Mesangial cell (primary cell): ENCODE results near the gene XRCC6. TPM values are rescaled to one million over a fixed set of nuclear protein-coding genes. Genes with fewer than 3 reads are reported as not detected.

Source experiments
- total RNA-seq: library from RNA; depleted of rRNA; stranded (reverse); fragments of >200 nt; gene quantifications from 2 replicates; pipeline ENCODE4 v1.2.3, GENCODE V29; 2015

Gene XRCC6
- total RNA-seq = 166 and 331 TPM in 2 replicates

DNA sequence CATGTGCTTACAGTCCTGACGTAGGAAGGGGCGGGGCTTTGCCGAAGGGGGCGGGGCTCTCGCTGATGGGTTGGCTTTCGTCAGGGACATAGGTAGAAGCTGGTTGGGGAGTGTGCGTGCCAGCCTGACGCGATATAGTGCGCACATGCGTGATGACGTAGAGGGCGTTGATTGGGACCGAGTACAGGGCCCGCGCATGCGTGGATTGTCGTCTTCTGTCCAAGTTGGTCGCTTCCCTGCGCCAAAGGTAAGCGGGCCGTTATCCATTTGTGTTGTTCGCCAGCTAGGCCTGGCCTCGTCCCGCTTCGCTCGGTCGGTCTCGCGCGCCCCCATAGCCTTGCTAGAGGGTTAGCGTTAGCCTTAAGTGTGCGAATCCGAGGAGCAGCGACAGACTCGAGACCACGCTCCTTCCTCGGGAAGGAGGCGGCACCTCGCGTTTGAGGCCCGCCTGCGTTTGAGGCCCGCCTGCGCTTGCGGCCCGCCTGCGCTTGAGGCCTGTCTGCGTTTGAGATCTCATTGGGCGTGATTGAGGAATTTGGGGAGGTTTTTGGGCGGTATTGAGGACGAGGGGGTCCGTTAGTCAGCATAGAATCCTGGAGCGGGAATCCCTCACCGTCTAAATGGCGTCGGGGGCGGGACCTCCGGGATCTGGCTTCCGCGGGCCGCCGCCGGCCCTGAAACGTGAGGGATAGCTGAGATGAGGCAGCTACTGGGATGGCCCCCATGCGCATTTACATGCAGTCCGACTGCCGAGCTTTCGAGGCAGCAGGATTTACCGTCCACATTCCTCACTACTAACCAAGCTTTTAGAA is at the start of gene XRCC6:
Gene XRCC6, plus strand, starts transcription at position 197 of the 812 bp plus-strand sequence. CDS start 710 bp downstream, outside the sequence.

DNA sequence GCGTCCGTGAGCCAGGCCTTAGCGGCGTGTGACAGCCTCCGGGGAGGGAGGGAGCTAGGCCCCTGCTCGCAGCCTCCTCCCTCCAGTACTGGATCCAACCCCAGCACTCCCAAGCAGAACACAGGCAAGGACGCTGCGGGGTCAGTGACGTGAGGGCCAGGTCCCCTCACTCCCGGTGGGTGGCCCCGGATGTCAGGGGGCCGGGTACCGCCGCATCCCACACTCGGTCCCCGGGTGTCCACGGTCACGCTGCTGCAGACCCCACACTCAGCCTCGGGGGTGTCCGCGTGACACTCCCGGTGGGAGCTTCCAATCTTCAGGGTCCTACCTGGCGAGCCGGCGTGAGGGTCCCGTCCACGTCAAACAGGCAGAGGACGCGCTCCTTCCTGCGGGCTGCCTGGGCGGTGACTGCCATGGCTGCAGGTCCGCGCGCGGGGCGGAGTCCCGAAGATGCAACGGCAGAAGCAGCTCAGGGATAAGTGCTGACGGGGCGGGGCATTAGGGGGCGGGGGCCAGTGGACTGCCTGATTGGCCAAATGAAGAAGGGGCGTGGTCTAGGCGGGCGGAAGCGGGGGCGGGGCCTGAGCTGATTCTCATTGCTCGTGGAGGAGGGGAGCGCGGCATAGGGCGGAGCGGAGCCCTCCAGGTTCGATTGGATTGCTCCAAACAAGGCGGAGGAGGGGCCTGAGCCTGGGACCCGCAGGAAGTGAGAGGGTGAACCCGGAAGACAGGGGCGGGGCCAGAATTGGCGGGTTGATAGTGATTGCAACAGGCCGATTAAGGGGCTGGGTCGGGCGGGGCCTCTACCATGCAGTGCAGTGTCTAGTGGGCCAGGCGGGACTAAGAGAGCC is 31.5 kb upstream of the XRCC6 start, which contains the start of gene PMM1:
Gene PMM1, minus strand, starts transcription at position 450 of the 851 bp plus-strand sequence. Its CDS starts 35 bp downstream, at position 415.

GRCh38 chr22:41620589-41621098 is 451 bp upstream of the XRCC6 start, which contains the start of gene DESI1:
TSS of gene DESI1 (minus strand) at chr22:41621043. CDS start at chr22:41620839, 204 bp downstream.

GRCh38 chr22:41688365-41689211 is 67.5 kb downstream of the XRCC6 start, which contains the start of gene SNU13:
TSS of gene SNU13 (minus strand) at chr22:41688867. CDS start at chr22:41688796, 71 bp downstream.

GRCh38 chr22:41699264-41700107 is 78.4 kb downstream of the XRCC6 start, which contains the start of gene MEI1:
TSS of gene MEI1 (plus strand) at chr22:41699503. CDS start at chr22:41699539, 36 bp downstream.

Other genes with a start within 250 kb of the XRCC6 start
- 2.8 and 9.9 TPM in 2 replicates for gene TEF, start 239.4 kb upstream of the XRCC6 start, total RNA-seq
- 15.8 and 42.5 TPM in 2 replicates for gene TOB2, start 174.5 kb upstream of the XRCC6 start, total RNA-seq
- gene PHF5A, start 152.6 kb upstream of the XRCC6 start, total RNA-seq = 34.0 and 53.1 TPM in 2 replicates
- gene ACO2, start 152.2 kb upstream of the XRCC6 start, total RNA-seq = 83.4 and 107 TPM in 2 replicates
- 11.8 and 18.1 TPM in 2 replicates for gene POLR3H, start 76.8 kb upstream of the XRCC6 start, total RNA-seq
- 6.7 and 59.6 TPM in 2 replicates for gene CSDC2, start 60.3 kb upstream of the XRCC6 start, total RNA-seq
- gene PMM1, start 31.5 kb upstream of the XRCC6 start, total RNA-seq = 42.5 and 50.5 TPM in 2 replicates
- gene DESI1, start 252 bp upstream of the XRCC6 start, total RNA-seq = 30.7 and 46.4 TPM in 2 replicates
- 149 and 168 TPM in 2 replicates for gene SNU13, start 67.6 kb downstream of the XRCC6 start, total RNA-seq
- 0.13 and 1.1 TPM in 2 replicates for gene MEI1, start 78.2 kb downstream of the XRCC6 start, total RNA-seq
- 7.0 and 15.3 TPM in 2 replicates for gene CCDC134, start 179.4 kb downstream of the XRCC6 start, total RNA-seq
- gene SREBF2, start 211.8 kb downstream of the XRCC6 start, total RNA-seq = 86.9 and 138 TPM in 2 replicates